HG03565 (cell line): ENCODE measurements around the gene GJB5.

ENCODE experiments used
- ATAC-seq: cut with Tn5 transposase; IDR thresholded peaks from one replicate; pipeline ENCODE4 v1.9.1; 2021; ENCODE audit warnings: mild to moderate bottlenecking, moderate library complexity; ENCODE audit not compliant: unreplicated experiment

GJB5 gene

GRCh38 chr1:34744851-34745250 lies 10.0 kb upstream of the GJB5 start:
- no peak for ATAC-seq

GRCh38 chr1:34745666-34746065 lies 9.2 kb upstream of the GJB5 start:
- no peak for ATAC-seq

GRCh38 chr1:34746101-34746500 lies 8.7 kb upstream of the GJB5 start:
- ATAC-seq, result no peak

- ATAC-seq, result no peak
Measured at GRCh38 chr1:34746785-34747637, 7.8 kb upstream of the GJB5 start.

GRCh38 chr1:34747638-34747941 lies 7.3 kb upstream of the GJB5 start:
- ATAC-seq, result no peak

- no peak for ATAC-seq
Measured at GRCh38 chr1:34749992-34750391, 4.9 kb upstream of the GJB5 start.

GRCh38 chr1:34750610-34751009 lies 4.2 kb upstream of the GJB5 start:
- ATAC-seq, result no peak

- ATAC-seq, result no peak
Measured at GRCh38 chr1:34753163-34753562, 1.7 kb upstream of the GJB5 start.

- no peak for ATAC-seq
Measured at GRCh38 chr1:34755961-34756360, 1.1 kb downstream of the GJB5 start.

GRCh38 chr1:34757386-34757785 lies 2.5 kb downstream of the GJB5 start:
- ATAC-seq, result no peak

- ATAC-seq, result no peak
Measured at GRCh38 chr1:34758751-34759150, 3.9 kb downstream of the GJB5 start.

- no peak for ATAC-seq
Measured at GRCh38 chr1:34759503-34760357, 4.9 kb downstream of the GJB5 start, which contains the start of gene GJB4. Gene GJB4 (plus strand): TSS chr1:34759740. CDS start chr1:34761255, 1,515 bp downstream.

- no peak for ATAC-seq
Measured at GRCh38 chr1:34761176-34761761, 6.4 kb downstream of the GJB5 start.

GRCh38 chr1:34761776-34762307 lies 7.0 kb downstream of the GJB5 start:
- ATAC-seq, result no peak

GRCh38 chr1:34762474-34763141 lies 7.8 kb downstream of the GJB5 start:
- no peak for ATAC-seq

GRCh38 chr1:34763142-34763781 lies 8.4 kb downstream of the GJB5 start:
- ATAC-seq, result no peak

GRCh38 chr1:34768856-34769255 lies 14.0 kb downstream of the GJB5 start:
- ATAC-seq, result no peak

- ATAC-seq, result no peak
Measured at GRCh38 chr1:34770891-34771504, 16.2 kb downstream of the GJB5 start.

GRCh38 chr1:34771573-34772371 lies 16.9 kb downstream of the GJB5 start:
- ATAC-seq, result no peak
